Measurements from ENCODE around the gene TFCP2L1. TPM values are rescaled to one million over a fixed set of nuclear protein-coding genes. Genes with fewer than 3 reads are reported as not detected.

Gene TFCP2L1
- total RNA-seq, 1 experiment from 2014 or later, result 1.8 TPM

- H4K8ac ChIP-seq (replicated peaks; ENCODE audit: insufficient read length, low read depth, low read length), result no peak overlapping the region
- no peak overlapping the region for H3K23ac ChIP-seq (ENCODE audit: insufficient read length, low read depth, low read length)
- no peaks in the 10 kb centered on the region for H3K79me1 ChIP-seq (ENCODE audit: insufficient read depth, low read depth, low read length, poor library complexity, severe bottlenecking)
- no peak overlapping the region for H2AFZ ChIP-seq (ENCODE audit: low read length)
- WGBS (ENCODE audit: extremely low coverage, insufficient read length, low lambda C conversion rate), result 100% methylated on average over 1 of the region's 7 CpGs
- H2BK12ac ChIP-seq (ENCODE audit: insufficient read length, low read depth, low read length), result no peak overlapping the region
- no peak overlapping the region for H3K4ac ChIP-seq (ENCODE audit: low read depth, low read length)
- H4K5ac ChIP-seq (ENCODE audit: insufficient read length, low read depth, low read length), result no peak overlapping the region
- TF ChIP-seq CTCF (conservative IDR thresholded peaks at IDR 0.05), result no peak
- no peak overlapping the region for H3K27ac ChIP-seq (ENCODE audit: insufficient read length, low read depth, low read length)
- Mint-ChIP-seq H3K4me3 (no peak overlapping the region), H3K4me1 (peaks cover 7 to 10% of the 10 kb centered on the region in 2 experiments), H3K9me3 (peaks cover 0 to 3% of the 10 kb centered on the region in 2 experiments; a peak in 1 of 5 replicates), H3K27ac (no peak overlapping the region), H3K27me3 (ENCODE audit: low read depth) (peaks cover 42% of the 10 kb centered on the region), H3K36me3 (ENCODE audit: insufficient read depth in 1 of 3, low read depth in 3 of 3) (no peaks in the 10 kb centered on the region)
- peaks cover 10% of the 10 kb centered on the region; the same call in 1 of the 2 replicates for H3K27me3 ChIP-seq (ENCODE audit: insufficient read depth, low read length)
- H3K56ac ChIP-seq (ENCODE audit: insufficient read length, low read depth, low read length), result no peak overlapping the region
- no peaks in the 10 kb centered on the region for H4K20me1 ChIP-seq (ENCODE audit: control insufficient read depth, insufficient read depth, insufficient read length)
- no peak overlapping the region for H3K4me2 ChIP-seq (ENCODE audit: insufficient read depth, insufficient read length, low read length)
- no peak overlapping the region for H3T11ph ChIP-seq (ENCODE audit: low read length)
- no peak overlapping the region for H2BK120ac ChIP-seq (ENCODE audit: low read depth, low read length, poor library complexity, severe bottlenecking)
- H3K9me3 ChIP-seq (ENCODE audit: control insufficient read depth, low read depth, low read length), result no peaks in the 10 kb centered on the region
- DNase-seq, result no peak
- H3K4me1 ChIP-seq (ENCODE audit: insufficient read depth, low read length), result no peaks in the 10 kb centered on the region
- no peaks in the 10 kb centered on the region for H3K79me2 ChIP-seq (ENCODE audit: insufficient read depth, low read length)
- no peak overlapping the region for H2BK20ac ChIP-seq (ENCODE audit: low read depth, low read length, poor library complexity, severe bottlenecking)
- no peak overlapping the region for H2BK15ac ChIP-seq (ENCODE audit: low read depth, low read length)
- peaks cover 3% of the 10 kb centered on the region for H3K23me2 ChIP-seq (ENCODE audit: insufficient read length, low read depth, low read length, poor library complexity, severe bottlenecking)
- no peak overlapping the region for H3K18ac ChIP-seq (ENCODE audit: insufficient read length, low read depth, low read length)
- H3K14ac ChIP-seq (ENCODE audit: insufficient read depth, low read length), result no peak overlapping the region
- no peak overlapping the region for H3K9ac ChIP-seq (ENCODE audit: extremely low read depth, insufficient read length, low read length)
- H4K91ac ChIP-seq (ENCODE audit: insufficient read length, low read depth, low read length), result no peak overlapping the region
- H2BK5ac ChIP-seq (ENCODE audit: insufficient read length, low read length), result no peak overlapping the region
- H2AK5ac ChIP-seq (ENCODE audit: insufficient read length, low read length), result no peak overlapping the region
Observed at GRCh38 chr2:121281694-121282093, 3.3 kb downstream of the TFCP2L1 start.

Data from H9 (cell line).